Suprapubic skin (tissue), 4 donors: ENCODE data around the gene TRIM31. TPM values are rescaled to one million over a fixed set of nuclear protein-coding genes. Genes with fewer than 3 reads are reported as not detected.

ENCODE experiments used
- DNase-seq, 2 donors: peaks; one replicate each; pipeline ENCODE4 v3.0.0-alpha.2; 2019; ENCODE audit warnings: low spot score in 2 of 2
- H3K27ac ChIP-seq: fragments of 200-600 bp; sonication (generic); one replicate; pipeline ENCODE4 v1.5.1; 2019
- H3K27me3 ChIP-seq: fragments of 200-600 bp; sonication (generic); one replicate; pipeline ENCODE4 v1.5.1; 2019
- H3K36me3 ChIP-seq: fragments of 200-600 bp; sonication (generic); one replicate; pipeline ENCODE4 v1.5.1; 2019
- H3K4me1 ChIP-seq: fragments of 200-600 bp; sonication (generic); one replicate; pipeline ENCODE4 v1.5.1; 2019
- H3K4me3 ChIP-seq: fragments of 200-600 bp; sonication (generic); one replicate; pipeline ENCODE4 v1.5.1; 2019; ENCODE audit warnings: mild to moderate bottlenecking
- H3K9me3 ChIP-seq: fragments of 200-600 bp; sonication (generic); one replicate; pipeline ENCODE4 v1.5.1; 2019
- CTCF ChIP-seq, 2 donors: fragments of 200-600 bp in 1 of 2; fragments of 450-650 bp in 1 of 2; sonication (generic) in 1 of 2; IDR thresholded peaks; one replicate each; pipeline ENCODE4 v1.5.1; 2016 to 2019; ENCODE audit warnings: antibody characterized with exemption in 2 of 2, mild to moderate bottlenecking in 1 of 2, moderate library complexity in 1 of 2
- EP300 ChIP-seq: sonication (generic); formaldehyde crosslinking; IDR thresholded peaks from one replicate; pipeline ENCODE4 v1.6.1; 2017; ENCODE audit warnings: antibody characterized with exemption
- POLR2A ChIP-seq, 2 donors: fragments of 450-650 bp; IDR thresholded peaks; one replicate each; pipeline ENCODE4 v1.6.1; 2017; ENCODE audit warnings: antibody characterized with exemption in 2 of 2, mild to moderate bottlenecking in 2 of 2, moderate library complexity in 2 of 2
- POLR2AphosphoS5 ChIP-seq, 3 donors: sonication (generic); formaldehyde crosslinking; IDR thresholded peaks; one replicate each; pipeline ENCODE4 v1.6.1; 2017; ENCODE audit warnings: antibody characterized with exemption in 3 of 3
- WGBS: methylation state at CpG from one replicate; pipeline ENCODE4 v1.1.5; 2018; 5-methylcytosine and 5-hydroxymethylcytosine counted together
- total RNA-seq, 4 donors: library from RNA; depleted of rRNA; stranded (reverse); fragments of >200 nt; gene quantifications; one replicate each; pipeline ENCODE4 v1.1.0, GENCODE V29; 2016

Gene TRIM31
- total RNA-seq, 4 donors from 2014 or later = 0.57 TPM; not detected in 3

GRCh38 chr6:30155520-30156261, 42.8 kb upstream of the TRIM31 start:
- Histone ChIP-seq H3K27me3 (peaks cover 3% of the 10 kb centered on the region), H3K27ac (no peak overlapping the region), H3K4me3 (no peak overlapping the region), H3K36me3 (no peaks in the 10 kb centered on the region), H3K9me3 (no peaks in the 10 kb centered on the region), H3K4me1 (peaks cover 8% of the 10 kb centered on the region)
- DNase-seq = no peak
- WGBS = 82% methylated on average over 2 of the region's 2 CpGs
- TF ChIP-seq POLR2AphosphoS5 (IDR thresholded peaks at IDR 0.05) (no peak), CTCF (IDR thresholded peaks at IDR 0.05) (no peak), EP300 (no peak), POLR2A (IDR thresholded peaks at IDR 0.05) (no peak)

GRCh38 chr6:30154709-30155519, 42.0 kb upstream of the TRIM31 start:
- H3K27ac ChIP-seq = no peak overlapping the region
- no peaks in the 10 kb centered on the region for H3K9me3 ChIP-seq
- 43% methylated on average over 12 of the region's 12 CpGs for WGBS
- TF ChIP-seq POLR2A (IDR thresholded peaks at IDR 0.05) (no peak), EP300 (no peak), CTCF (IDR thresholded peaks at IDR 0.05) (no peak), POLR2AphosphoS5 (IDR thresholded peaks at IDR 0.05) (no peak)
- H3K4me3 ChIP-seq = no peak overlapping the region
- H3K27me3 ChIP-seq = peaks cover 3% of the 10 kb centered on the region
- DNase-seq = no peak
- no peaks in the 10 kb centered on the region for H3K36me3 ChIP-seq
- peaks cover 8% of the 10 kb centered on the region for H3K4me1 ChIP-seq

- 85% methylated on average over 11 of the region's 17 CpGs for WGBS
- TF ChIP-seq POLR2AphosphoS5 (IDR thresholded peaks at IDR 0.05) (no peak), EP300 (no peak), POLR2A (IDR thresholded peaks at IDR 0.05) (no peak), CTCF (IDR thresholded peaks at IDR 0.05) (no peak)
- no peak for DNase-seq
- Histone ChIP-seq H3K27ac (no peak overlapping the region), H3K9me3 (no peaks in the 10 kb centered on the region), H3K36me3 (no peaks in the 10 kb centered on the region), H3K27me3 (peaks cover 3% of the 10 kb centered on the region), H3K4me1 (peaks cover 8% of the 10 kb centered on the region), H3K4me3 (no peak overlapping the region)
Observed at GRCh38 chr6:30154061-30154460, 41.2 kb upstream of the TRIM31 start.

- Histone ChIP-seq H3K27ac (no peak overlapping the region), H3K4me3 (no peak overlapping the region), H3K9me3 (no peaks in the 10 kb centered on the region), H3K27me3 (no peaks in the 10 kb centered on the region), H3K36me3 (no peaks in the 10 kb centered on the region), H3K4me1 (peaks cover 8% of the 10 kb centered on the region)
- TF ChIP-seq POLR2A (IDR thresholded peaks at IDR 0.05) = no peak
- TF ChIP-seq EP300 = no peak
- 78% methylated on average over 3 of the region's 3 CpGs for WGBS
- no peak for DNase-seq
Observed at GRCh38 chr6:30152910-30153610, 40.2 kb upstream of the TRIM31 start.

- H3K9me3 ChIP-seq = no peaks in the 10 kb centered on the region
- peaks cover 6% of the 10 kb centered on the region for H3K27me3 ChIP-seq
- H3K4me3 ChIP-seq = no peak overlapping the region
- H3K4me1 ChIP-seq = peaks cover 8% of the 10 kb centered on the region
- no peaks in the 10 kb centered on the region for H3K36me3 ChIP-seq
- TF ChIP-seq POLR2A (IDR thresholded peaks at IDR 0.05) (no peak), CTCF (IDR thresholded peaks at IDR 0.05) (no peak)
- H3K27ac ChIP-seq = no peak overlapping the region
- no peak for DNase-seq
- WGBS = 65% methylated on average over 4 of the region's 4 CpGs
Observed at GRCh38 chr6:30152016-30152673, 39.3 kb upstream of the TRIM31 start.
